ENCODE results near the gene TSGA10IP.

Gene TSGA10IP

DNA sequence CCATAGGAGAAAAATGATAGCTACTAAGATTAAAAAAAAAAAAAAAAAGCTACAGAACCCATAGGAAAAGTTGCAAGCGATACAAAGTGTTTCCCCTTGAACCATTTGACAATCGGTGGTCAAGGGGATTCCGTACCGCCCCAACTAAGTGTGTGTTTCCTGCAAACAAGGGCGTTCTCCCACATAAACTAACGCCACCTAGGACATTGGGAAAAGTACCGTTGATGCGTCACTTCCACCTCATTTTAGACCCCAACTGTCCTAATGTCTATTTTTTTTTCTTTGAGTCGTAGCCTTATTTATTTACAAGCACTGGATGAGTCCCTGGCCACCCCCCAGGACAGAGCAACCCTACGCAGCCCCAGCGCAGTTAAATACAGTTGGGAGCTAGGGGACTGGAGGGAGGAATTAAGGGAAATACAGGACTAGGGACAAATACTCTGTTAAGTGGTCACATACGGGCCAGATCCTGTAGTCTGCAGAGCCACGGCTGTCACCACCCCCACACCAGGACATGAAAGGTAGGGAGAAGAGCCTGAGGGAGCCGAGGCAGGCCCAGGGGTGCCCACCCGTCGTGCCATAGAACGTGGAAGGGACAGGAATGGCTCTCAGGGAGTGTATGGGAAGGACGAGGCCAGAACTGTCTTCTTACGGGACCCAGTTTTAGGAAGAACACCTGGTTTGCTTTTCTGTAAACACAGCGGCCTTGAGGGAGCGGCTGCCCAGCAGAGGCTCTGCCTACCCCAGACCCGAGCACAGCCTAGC, 37.7 kb downstream of the TSGA10IP start:
- H3K27ac Mint-ChIP-seq: no peak overlapping the region
- H3K27me3 Mint-ChIP-seq (ENCODE audit: low read depth): no peaks in the 10 kb centered on the region
- H3K4me1 Mint-ChIP-seq (ENCODE audit: low read depth): no peaks in the 10 kb centered on the region
- H3K4me3 Mint-ChIP-seq: no peak overlapping the region
- no peaks in the 10 kb centered on the region for H3K9me3 Mint-ChIP-seq
- H3K36me3 Mint-ChIP-seq (ENCODE audit: low read depth): peaks cover 9% of the 10 kb centered on the region

GRCh38 chr11:65983589-65983987, 38.3 kb downstream of the TSGA10IP start:
- H3K4me3 Mint-ChIP-seq: no peak overlapping the region
- H3K36me3 Mint-ChIP-seq (ENCODE audit: low read depth): peaks cover 6% of the 10 kb centered on the region
- no peaks in the 10 kb centered on the region for H3K9me3 Mint-ChIP-seq
- no peaks in the 10 kb centered on the region for H3K4me1 Mint-ChIP-seq (ENCODE audit: low read depth)
- no peaks in the 10 kb centered on the region for H3K27me3 Mint-ChIP-seq (ENCODE audit: low read depth)
- no peak overlapping the region for H3K27ac Mint-ChIP-seq

- Mint-ChIP-seq H3K27ac (no peak overlapping the region), H3K4me3 (no peak overlapping the region), H3K27me3 (ENCODE audit: low read depth) (no peaks in the 10 kb centered on the region), H3K36me3 (ENCODE audit: low read depth) (peaks cover 2% of the 10 kb centered on the region), H3K9me3 (no peaks in the 10 kb centered on the region), H3K4me1 (ENCODE audit: low read depth) (peaks cover 4% of the 10 kb centered on the region)
These were observed 42.1 kb downstream of the TSGA10IP start for GRCh38 chr11:65987336-65987735.

GRCh38 chr11:65988791-65989592, 43.7 kb downstream of the TSGA10IP start:
- Mint-ChIP-seq H3K9me3 (no peaks in the 10 kb centered on the region), H3K27ac (peak overlapping the region; percentile 83), H3K4me1 (ENCODE audit: low read depth) (peaks cover 4% of the 10 kb centered on the region), H3K36me3 (ENCODE audit: low read depth) (peaks cover 2% of the 10 kb centered on the region), H3K27me3 (ENCODE audit: low read depth) (no peaks in the 10 kb centered on the region), H3K4me3 (no peak overlapping the region)

- H3K9me3 Mint-ChIP-seq: no peaks in the 10 kb centered on the region
These were observed 46.8 kb downstream of the TSGA10IP start for GRCh38 chr11:65992056-65992455.

GRCh38 chr11:65997286-65997685, 52.0 kb downstream of the TSGA10IP start:
- Mint-ChIP-seq H3K4me1 (ENCODE audit: low read depth) (peaks cover 22% of the 10 kb centered on the region), H3K27me3 (ENCODE audit: low read depth) (no peaks in the 10 kb centered on the region), H3K36me3 (ENCODE audit: low read depth) (peaks cover 38% of the 10 kb centered on the region), H3K9me3 (no peaks in the 10 kb centered on the region), H3K27ac (no peak overlapping the region), H3K4me3 (no peak overlapping the region)

More at GRCh38 chr11:65992056-65992455, 46.8 kb downstream of the TSGA10IP start:
- H3K4me3 Mint-ChIP-seq: no peak overlapping the region
- no peak overlapping the region for H3K27ac Mint-ChIP-seq
- no peaks in the 10 kb centered on the region for H3K27me3 Mint-ChIP-seq (ENCODE audit: low read depth)
- H3K36me3 Mint-ChIP-seq (ENCODE audit: low read depth): peaks cover 8% of the 10 kb centered on the region
- peaks cover 7% of the 10 kb centered on the region for H3K4me1 Mint-ChIP-seq (ENCODE audit: low read depth)

DNA sequence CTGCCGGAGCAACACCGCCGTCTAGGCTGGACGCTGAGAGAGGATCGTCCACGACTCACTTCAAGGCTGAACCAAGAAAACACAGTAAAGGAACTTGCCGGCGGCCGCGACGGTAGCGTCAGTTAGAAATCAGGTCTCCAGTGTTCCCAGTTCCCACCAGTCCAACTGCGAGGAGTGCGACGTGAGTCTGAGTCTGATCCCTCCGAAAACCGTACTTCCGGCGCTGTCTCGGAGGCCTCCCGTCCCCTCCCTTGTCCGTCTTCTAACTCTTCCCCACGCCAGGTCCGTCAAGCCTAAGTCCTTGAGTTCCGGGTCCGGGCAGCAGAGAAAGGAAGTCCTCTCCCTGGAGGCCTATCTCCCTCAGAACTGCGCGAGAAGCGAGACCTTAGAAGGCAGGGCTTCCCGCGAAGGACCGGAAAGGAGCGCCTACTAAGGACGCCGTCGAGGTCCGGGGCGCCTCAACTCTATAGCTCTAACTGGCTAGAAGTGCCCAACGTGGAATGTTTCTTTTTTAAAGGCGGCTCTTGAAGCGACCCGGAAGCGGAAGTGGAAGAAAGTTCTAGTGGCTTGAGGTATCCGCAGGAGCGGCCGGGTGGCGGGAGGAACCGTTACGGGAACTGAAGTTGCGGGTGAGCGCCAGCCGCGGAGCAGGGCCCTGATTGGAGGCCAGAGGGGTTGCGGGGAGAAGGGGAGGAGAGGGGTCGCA, 56.8 kb downstream of the TSGA10IP start, which contains the start of the genes BANF1 and EIF1AD:
TSS of gene BANF1 (plus strand) at position 562 of the 706 bp plus-strand sequence. CDS start 748 bp downstream, outside the sequence.
TSS of gene EIF1AD (minus strand) at position 216 of the 706 bp plus-strand sequence. CDS start 1,768 bp downstream, outside the sequence.
- peak within 1 kb of the TSS; percentile 99 for H3K4me3 Mint-ChIP-seq
- peaks cover 46% of the 10 kb centered on the region for H3K36me3 Mint-ChIP-seq (ENCODE audit: low read depth)
- peak within 1 kb of the TSS; percentile 99 for H3K27ac Mint-ChIP-seq
- no peaks in the 10 kb centered on the region for H3K9me3 Mint-ChIP-seq
- H3K4me1 Mint-ChIP-seq (ENCODE audit: low read depth): peaks cover 30% of the 10 kb centered on the region
- no peaks in the 10 kb centered on the region for H3K27me3 Mint-ChIP-seq (ENCODE audit: low read depth)

DNA sequence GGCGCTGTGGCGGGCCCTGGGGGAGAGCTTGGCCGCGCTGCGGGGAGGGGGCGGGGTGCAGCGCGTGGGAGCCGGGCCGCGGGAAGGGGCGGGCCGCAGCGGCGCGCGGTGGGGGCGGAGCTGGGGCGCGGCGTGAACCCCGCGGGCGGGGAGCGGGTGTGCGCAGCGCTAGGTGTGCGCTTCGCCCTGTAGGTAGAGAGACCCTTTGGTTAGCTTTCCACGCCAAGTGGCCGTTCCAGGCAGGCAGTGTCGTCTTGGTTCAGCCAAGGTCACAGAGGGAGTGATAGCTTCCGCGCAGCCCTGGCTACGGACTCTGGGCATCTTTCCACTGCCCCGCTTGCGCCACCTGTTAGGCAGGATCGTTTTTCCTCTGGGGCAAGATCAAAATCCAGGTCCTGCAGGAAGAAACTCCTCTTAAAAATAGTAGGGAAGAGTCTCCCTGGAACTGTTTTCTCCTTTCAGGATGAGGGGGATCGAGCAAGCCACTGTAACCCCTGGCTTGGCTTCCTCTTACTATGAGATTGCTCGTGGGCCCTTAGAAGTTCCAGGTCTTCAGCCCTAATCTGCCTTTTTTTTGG, 57.5 kb downstream of the TSGA10IP start:
- Mint-ChIP-seq H3K27me3 (ENCODE audit: low read depth) (no peaks in the 10 kb centered on the region), H3K27ac (peak overlapping the region; percentile 99), H3K9me3 (no peaks in the 10 kb centered on the region), H3K36me3 (ENCODE audit: low read depth) (peaks cover 40% of the 10 kb centered on the region), H3K4me3 (peak overlapping the region; percentile 99), H3K4me1 (ENCODE audit: low read depth) (peaks cover 28% of the 10 kb centered on the region)

- peak overlapping the region; percentile 85 for H3K4me3 Mint-ChIP-seq
- H3K9me3 Mint-ChIP-seq: no peaks in the 10 kb centered on the region
- H3K36me3 Mint-ChIP-seq (ENCODE audit: low read depth): peaks cover 36% of the 10 kb centered on the region
- H3K4me1 Mint-ChIP-seq (ENCODE audit: low read depth): peaks cover 28% of the 10 kb centered on the region
- peak overlapping the region; percentile 77 for H3K27ac Mint-ChIP-seq
- H3K27me3 Mint-ChIP-seq (ENCODE audit: low read depth): no peaks in the 10 kb centered on the region
These were observed 58.0 kb downstream of the TSGA10IP start for GRCh38 chr11:66003291-66003690.

DNA sequence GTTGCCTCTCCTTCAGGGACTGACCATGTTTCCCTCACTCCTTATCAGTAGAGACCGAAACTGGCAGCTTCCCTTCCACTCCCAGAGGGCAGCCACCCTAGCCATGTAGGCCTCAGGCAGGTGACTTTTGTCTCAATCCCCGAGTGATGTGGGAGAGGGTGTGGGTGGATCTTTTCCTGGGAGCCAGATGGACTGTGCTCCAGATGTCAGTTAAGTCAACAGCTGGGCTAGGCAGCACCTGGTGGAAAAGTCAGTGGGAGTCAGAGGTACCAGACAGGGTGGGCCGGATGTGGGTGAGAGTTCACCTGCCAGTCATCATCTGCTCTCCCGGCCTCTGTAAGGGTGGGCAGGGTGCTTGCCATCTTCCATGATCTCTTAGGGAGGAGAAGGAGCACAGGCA, 58.9 kb downstream of the TSGA10IP start:
- peak overlapping the region; percentile 52 for H3K27ac Mint-ChIP-seq
- H3K36me3 Mint-ChIP-seq (ENCODE audit: low read depth): peaks cover 30% of the 10 kb centered on the region
- H3K4me1 Mint-ChIP-seq (ENCODE audit: low read depth): peaks cover 28% of the 10 kb centered on the region
- no peaks in the 10 kb centered on the region for H3K9me3 Mint-ChIP-seq
- H3K27me3 Mint-ChIP-seq (ENCODE audit: low read depth): peaks cover 5% of the 10 kb centered on the region
- peak overlapping the region; percentile 50 for H3K4me3 Mint-ChIP-seq

GRCh38 chr11:66006134-66006890, 61.0 kb downstream of the TSGA10IP start:
- H3K27me3 Mint-ChIP-seq (ENCODE audit: low read depth): peaks cover 18% of the 10 kb centered on the region
- H3K4me3 Mint-ChIP-seq: no peak overlapping the region
- H3K4me1 Mint-ChIP-seq (ENCODE audit: low read depth): peaks cover 18% of the 10 kb centered on the region
- H3K27ac Mint-ChIP-seq: no peak overlapping the region
- H3K9me3 Mint-ChIP-seq: no peaks in the 10 kb centered on the region
- H3K36me3 Mint-ChIP-seq (ENCODE audit: low read depth): peaks cover 19% of the 10 kb centered on the region

DNA sequence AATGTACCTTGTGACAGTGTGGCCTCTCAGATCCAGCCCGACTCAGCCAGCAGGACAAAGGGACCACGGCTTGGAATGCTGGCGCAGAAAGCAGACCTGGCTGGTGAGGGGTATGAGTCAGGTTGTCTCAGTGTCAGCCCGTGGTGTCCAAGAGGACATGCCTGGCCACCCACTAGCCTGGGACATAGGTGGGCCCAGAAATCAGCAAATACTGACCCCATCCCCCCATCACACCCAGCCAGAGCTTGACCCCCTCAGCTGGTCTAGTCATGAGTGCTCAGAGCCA, 61.6 kb downstream of the TSGA10IP start:
- Mint-ChIP-seq H3K36me3 (ENCODE audit: low read depth) (peaks cover 17% of the 10 kb centered on the region), H3K4me3 (no peak overlapping the region), H3K27me3 (ENCODE audit: low read depth) (peaks cover 22% of the 10 kb centered on the region), H3K4me1 (ENCODE audit: low read depth) (peaks cover 13% of the 10 kb centered on the region), H3K27ac (no peak overlapping the region), H3K9me3 (no peaks in the 10 kb centered on the region)

- H3K4me1 Mint-ChIP-seq (ENCODE audit: low read depth): peaks cover 11% of the 10 kb centered on the region
- H3K4me3 Mint-ChIP-seq: no peak overlapping the region
- peaks cover 22% of the 10 kb centered on the region for H3K27me3 Mint-ChIP-seq (ENCODE audit: low read depth)
- H3K9me3 Mint-ChIP-seq: no peaks in the 10 kb centered on the region
- H3K36me3 Mint-ChIP-seq (ENCODE audit: low read depth): peaks cover 14% of the 10 kb centered on the region
- no peak overlapping the region for H3K27ac Mint-ChIP-seq
These were observed 61.9 kb downstream of the TSGA10IP start for GRCh38 chr11:66007201-66007634.

All from T-helper 1 cell treated with Interleukin-12 subunit alpha and Interleukin-12 subunit beta and Interleukin-4 antibody, amounts not matched to agents 30 μg/mL and 1 μg/mL, for 36 hours (primary cell).